ENCODE results near the gene HHLA2. TPM values are rescaled to one million over a fixed set of nuclear protein-coding genes. Genes with fewer than 3 reads are reported as not detected.

Gene HHLA2
- polyA plus RNA-seq, 4 donors: 0.23 to 22.7 (median 17.7) TPM

GRCh38 chr3:108412121-108412750 is 115.9 kb downstream of the HHLA2 start:
- DNase-seq (ENCODE audit: low read depth in 4 of 4, low spot score in 3 of 4): no peak

- no peak for DNase-seq (ENCODE audit: low read depth in 4 of 4, low spot score in 3 of 4)
Measured at GRCh38 chr3:108414007-108414406, 117.7 kb downstream of the HHLA2 start.

GRCh38 chr3:108415661-108416060 is 119.3 kb downstream of the HHLA2 start:
- DNase-seq (ENCODE audit: low read depth in 4 of 4, low spot score in 3 of 4): no peak

DNA sequence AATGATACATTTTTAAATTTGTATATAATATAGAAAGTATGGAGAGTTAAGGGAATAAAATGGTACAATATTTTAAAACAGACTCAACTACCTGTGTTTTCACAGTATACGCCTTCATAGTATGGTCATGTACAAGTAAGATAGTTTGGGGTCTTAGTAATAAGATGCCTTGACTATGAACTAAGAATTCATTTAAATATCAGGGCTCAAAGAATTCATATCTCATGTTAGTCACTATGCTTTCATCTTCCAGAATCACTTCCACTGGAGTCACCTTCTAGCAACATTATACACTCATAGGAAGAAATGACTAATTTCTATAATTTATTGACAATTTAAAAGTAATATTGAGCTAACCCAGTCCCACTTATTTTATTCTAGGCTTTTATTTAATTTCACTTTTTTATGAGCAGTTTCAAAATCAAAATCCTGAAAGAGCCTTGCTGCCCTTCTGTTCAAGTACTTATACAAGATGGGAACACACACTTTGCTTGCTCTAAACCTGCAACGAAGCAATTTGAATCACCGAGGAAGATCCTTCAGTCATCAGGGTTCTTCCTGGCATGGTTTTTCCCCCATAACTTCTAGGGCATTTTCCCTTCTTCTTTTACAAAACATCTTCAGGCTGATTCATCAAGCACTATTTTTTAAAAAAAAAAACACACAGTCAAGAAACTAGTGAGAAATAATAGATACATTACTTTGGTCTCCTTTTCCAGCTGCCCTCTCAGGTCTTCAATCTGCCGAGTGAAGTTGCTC is 119.9 kb downstream of the HHLA2 start:
- DNase-seq (ENCODE audit: low read depth in 4 of 4, low spot score in 3 of 4): no peak

DNA sequence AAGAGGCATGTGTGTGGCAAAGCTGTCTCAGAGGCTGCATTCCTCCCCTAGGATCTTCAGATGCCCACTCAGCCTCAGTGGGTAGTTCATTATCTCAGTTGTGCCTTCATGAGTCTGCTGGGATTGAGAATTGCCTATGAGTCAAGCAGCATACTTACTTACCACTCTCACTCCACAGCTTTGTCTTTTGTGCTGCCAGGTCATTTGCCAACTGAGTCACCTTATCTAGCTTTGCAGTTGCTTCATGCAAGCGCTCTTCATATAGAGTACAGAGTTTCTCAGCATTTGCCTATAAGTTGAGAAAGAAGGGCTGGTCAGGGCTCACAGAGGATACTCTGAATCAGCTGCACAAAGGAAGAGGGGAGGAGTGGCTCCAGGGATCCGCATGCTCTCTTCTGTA is 124.6 kb downstream of the HHLA2 start:
- no peak for DNase-seq (ENCODE audit: low read depth in 4 of 4, low spot score in 3 of 4)

Other genes with a start within 250 kb of the HHLA2 start
- 10 to 100 TPM; 68.2 to 85.7 (median 76.7) TPM for gene CD47, start 205.5 kb upstream of the HHLA2 start, polyA plus RNA-seq (ENCODE audit: insufficient read length in 4 of 4)
- 100 to 1,000 TPM in 1 of 4 donors, 10 to 100 TPM in 3; 71.9 to 108 (median 91.3) TPM for gene IFT57, start 74.1 kb upstream of the HHLA2 start, polyA plus RNA-seq (ENCODE audit: insufficient read length in 4 of 4)
- gene MYH15, start 214.0 kb downstream of the HHLA2 start, polyA plus RNA-seq (ENCODE audit: insufficient read length in 4 of 4): under 1 TPM; 0.26 to 0.49 (median 0.30) TPM